Liver (tissue), 9 donors: ENCODE data around the gene GLB1L2. TPM values are rescaled to one million over a fixed set of nuclear protein-coding genes. Genes with fewer than 3 reads are reported as not detected.

Source experiments
- DNase-seq: peaks from one replicate; pipeline ENCODE4 v3.0.0-alpha.2; 2017; ENCODE audit warnings: low spot score
- H3K27ac ChIP-seq, 2 donors: one replicate each; pipeline ENCODE4 v1.7.0; 2013; ENCODE audit warnings: inconsistent platforms in 2 of 2, low read length in 2 of 2, control low read depth in 1 of 2, low read depth in 1 of 2, mild to moderate bottlenecking in 1 of 2
- H3K27me3 ChIP-seq, 4 donors: one replicate each; pipeline versions ENCODE4 v1.6.1 to v1.7.0; 2013; ENCODE audit warnings: low read length in 3 of 4, inconsistent platforms in 1 of 4, mild to moderate bottlenecking in 1 of 4, moderate library complexity in 1 of 4; ENCODE audit not compliant: control insufficient read depth in 4 of 4, insufficient read depth in 4 of 4
- H3K36me3 ChIP-seq, 4 donors: one replicate each; pipeline versions ENCODE4 v1.6.1 to v1.7.0; 2013; ENCODE audit warnings: low read length in 3 of 4, mild to moderate bottlenecking in 3 of 4, low read depth in 1 of 4, moderate library complexity in 1 of 4; ENCODE audit not compliant: control insufficient read depth in 4 of 4, insufficient read depth in 3 of 4
- H3K4me1 ChIP-seq, 4 donors: one replicate each; pipeline versions ENCODE4 v1.6.1 to v1.7.0; 2013; ENCODE audit warnings: low read length in 3 of 4, mild to moderate bottlenecking in 3 of 4, moderate library complexity in 1 of 4; ENCODE audit not compliant: control insufficient read depth in 4 of 4, insufficient read depth in 4 of 4
- H3K4me3 ChIP-seq, 3 donors: one replicate each; pipeline versions ENCODE4 v1.6.1 to v1.7.0; 2013; ENCODE audit warnings: low read length in 3 of 3, control low read depth in 1 of 3, low read depth in 1 of 3, mild to moderate bottlenecking in 1 of 3
- H3K9ac ChIP-seq, 2 donors: one replicate each; pipeline ENCODE4 v1.7.0; 2013; ENCODE audit warnings: low read length in 2 of 2, mild to moderate bottlenecking in 2 of 2, moderate library complexity in 2 of 2, control low read depth in 1 of 2, low read depth in 1 of 2
- H3K9me3 ChIP-seq, 4 donors: one replicate each; pipeline versions ENCODE4 v1.6.1 to v1.7.0; 2013; ENCODE audit warnings: low read length in 3 of 4; ENCODE audit not compliant: control insufficient read depth in 4 of 4
- ATF3 ChIP-seq: IDR thresholded peaks from 2 replicates; pipeline ENCODE4 v1.6.1; 2016; ENCODE audit warnings: antibody characterized with exemption
- CTCF ChIP-seq: fragments of 150-350 bp; IDR thresholded peaks from 2 replicates; pipeline ENCODE4 v1.5.1; 2017; ENCODE audit warnings: improper control_type of control experiment, low read depth, low read length; ENCODE audit not compliant: missing input control
- EGR1 ChIP-seq, 2 donors: IDR thresholded peaks; 2 replicates each; pipeline ENCODE4 v1.6.1; 2016 to 2018; ENCODE audit warnings: antibody characterized with exemption in 2 of 2, low read depth in 2 of 2
- FOXA1 ChIP-seq: IDR thresholded peaks from 2 replicates; pipeline ENCODE4 v1.6.1; 2016; ENCODE audit warnings: antibody characterized with exemption
- FOXA2 ChIP-seq: IDR thresholded peaks from 2 replicates; pipeline ENCODE4 v1.6.1; 2016; ENCODE audit warnings: antibody characterized with exemption
- JUND ChIP-seq, 2 donors: IDR thresholded peaks; 2 replicates each; pipeline ENCODE4 v1.6.1; 2016; ENCODE audit warnings: antibody characterized with exemption in 2 of 2
- MAX ChIP-seq: IDR thresholded peaks from 2 replicates; pipeline ENCODE4 v1.6.1; 2016; ENCODE audit warnings: antibody characterized with exemption
- NR2F2 ChIP-seq: IDR thresholded peaks from 2 replicates; pipeline ENCODE4 v1.6.1; 2016; ENCODE audit warnings: antibody characterized with exemption
- RAD21 ChIP-seq, 2 donors: IDR thresholded peaks; 2 replicates each; pipeline ENCODE4 v1.6.1; 2016; ENCODE audit warnings: antibody characterized with exemption in 2 of 2, mild to moderate bottlenecking in 2 of 2
- REST ChIP-seq: IDR thresholded peaks from 2 replicates; pipeline ENCODE4 v1.6.1; 2016; ENCODE audit warnings: antibody characterized with exemption, mild to moderate bottlenecking
- RXRA ChIP-seq, 2 donors: IDR thresholded peaks; 2 replicates each; pipeline ENCODE4 v1.6.1; 2017 to 2018; ENCODE audit warnings: antibody characterized with exemption in 2 of 2, mild to moderate bottlenecking in 1 of 2
- SP1 ChIP-seq: IDR thresholded peaks from 2 replicates; pipeline ENCODE4 v1.6.1; 2018; ENCODE audit warnings: antibody characterized with exemption, mild to moderate bottlenecking
- YY1 ChIP-seq: IDR thresholded peaks from 2 replicates; pipeline ENCODE4 v1.6.1; 2016; ENCODE audit warnings: antibody characterized with exemption, mild to moderate bottlenecking
- WGBS: extraction: QIAGEN DNeasy Blood & Tissue Kit; methylation state at CpG from one replicate; pipeline ENCODE4 v1.1.7; 2013; 5-methylcytosine and 5-hydroxymethylcytosine counted together
- polyA plus RNA-seq, 2 donors: library from polyadenylated mRNA; stranded (reverse) in 1 of 2; unstranded in 1 of 2; fragments of 200-250 nt in 1 of 2; fragments of >200 nt in 1 of 2; fragmentation: Nextera tagmentation in 1 of 2; extraction: Ambion mirVana in 1 of 2; gene quantifications; one replicate each; pipeline versions ENCODE4 v1.2.1 to v1.2.3, GENCODE V29; 2013 to 2015
- total RNA-seq, 2 donors: library from RNA; depleted of rRNA; stranded (reverse); fragments of >200 nt; gene quantifications; one replicate each; pipeline ENCODE4 v1.2.3, GENCODE V29; 2014
- donor health status: healthy.
- donor health status: healthy.
- donor health status: healthy.
- donor health status: healthy.
- donor health status: healthy.

Gene GLB1L2
- total and polyA plus RNA-seq, 4 donors, result 0.23 to 0.50 (median 0.42) TPM

GRCh38 chr11:134338654-134339053 lies 6.9 kb downstream of the GLB1L2 start (continued):
- TF ChIP-seq FOXA1 (no peak), YY1 (no peak), REST (no peak)

GRCh38 chr11:134339756-134340155 lies 8.0 kb downstream of the GLB1L2 start:
- WGBS, result 80% methylated on average over 4 of the region's 4 CpGs
- Histone ChIP-seq H3K4me1 (no peaks in the 10 kb centered on the region), H3K4me3 (no peak overlapping the region), H3K27ac (no peak overlapping the region), H3K9me3 (no peaks in the 10 kb centered on the region), H3K9ac (no peak overlapping the region), H3K36me3 (no peaks in the 10 kb centered on the region), H3K27me3 (no peaks in the 10 kb centered on the region)
- no peak for TF ChIP-seq ATF3
- DNase-seq, result no peak

GRCh38 chr11:134340354-134340964 lies 8.7 kb downstream of the GLB1L2 start:
- H3K4me3 ChIP-seq, result no peak overlapping the region
- DNase-seq, result no peak
- H3K4me1 ChIP-seq, result no peaks in the 10 kb centered on the region
- no peak overlapping the region for H3K27ac ChIP-seq
- no peaks in the 10 kb centered on the region for H3K9me3 ChIP-seq
- no peaks in the 10 kb centered on the region for H3K27me3 ChIP-seq
- 82% methylated on average over 11 of the region's 11 CpGs for whole genome bisulfite sequencing
- TF ChIP-seq RAD21 (IDR thresholded peaks at IDR 0.05) (no peak), MAX (no peak), NR2F2 (no peak), REST (no peak), SP1 (no peak), CTCF (no peak), EGR1 (IDR thresholded peaks at IDR 0.05; ENCODE audit: low read depth in 2 of 2) (no peak), RXRA (IDR thresholded peaks at IDR 0.05) (no peak), FOXA1 (no peak), FOXA2 (no peak), JUND (IDR thresholded peaks at IDR 0.05) (no peak)
- H3K36me3 ChIP-seq, result no peaks in the 10 kb centered on the region
- no peak overlapping the region for H3K9ac ChIP-seq
